Stimulated activated CD8-positive, alpha-beta memory T cell treated with anti-CD3 and anti-CD28 coated beads, Interleukin-4, amount 100 ng/mL, for 4 hours (primary cell): ENCODE results near the gene SGSH.
"Not testable (repeated sequence)": the region's sequence is repeated elsewhere in the genome, so short reads cannot be mapped to it uniquely, and the experiment has no call there.

Experiments used
- DNase-seq, 2 donors: peaks; one replicate each; pipeline ENCODE4 v3.0.0-alpha.2; 2020; ENCODE audit warnings: low read depth in 2 of 2, low spot score in 1 of 2

Gene SGSH

DNA sequence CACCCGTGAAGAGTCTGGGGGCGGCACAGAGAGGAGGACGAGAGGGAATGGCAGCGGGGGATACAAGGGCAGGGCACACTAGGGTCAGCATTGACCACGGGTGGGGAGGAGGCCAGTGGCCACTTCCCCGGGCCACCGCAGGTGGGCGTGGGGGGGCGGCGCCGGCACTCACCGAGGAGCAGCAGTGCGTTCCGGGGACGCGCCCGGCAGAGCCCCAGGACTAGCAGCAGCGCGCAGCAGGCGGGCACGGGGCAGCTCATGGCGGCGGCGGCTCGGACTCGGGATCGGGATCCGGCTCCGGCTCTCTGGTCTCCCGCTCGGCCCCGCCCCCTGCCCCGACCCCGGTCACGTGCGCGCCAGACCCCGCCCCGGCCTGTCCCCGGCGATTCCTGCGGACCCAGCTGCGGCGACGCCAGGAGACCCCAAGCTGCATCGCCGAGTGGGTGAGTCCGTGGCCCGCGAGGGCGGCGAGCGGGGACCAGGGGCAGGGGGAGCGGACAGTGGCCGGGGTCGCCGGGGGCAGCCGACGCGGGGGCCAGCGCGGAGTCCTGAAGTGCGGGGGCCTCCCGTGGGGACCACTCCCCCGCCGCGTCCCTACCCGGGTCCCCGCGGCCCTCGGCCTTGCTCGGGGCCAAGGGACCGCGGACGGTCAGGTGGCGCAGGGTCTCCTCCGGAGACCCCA lies at the start of gene SGSH, which contains the start of gene SLC26A11:
TSS of gene SGSH (minus strand) at position 280 of the 682 bp plus-strand sequence. CDS start at position 260, 20 bp downstream.
TSS of gene SLC26A11 (plus strand) at position 374 of the 682 bp plus-strand sequence. CDS start 1,134 bp downstream, outside the sequence.
- DNase-seq: peak; percentile 10 to 22

DNA sequence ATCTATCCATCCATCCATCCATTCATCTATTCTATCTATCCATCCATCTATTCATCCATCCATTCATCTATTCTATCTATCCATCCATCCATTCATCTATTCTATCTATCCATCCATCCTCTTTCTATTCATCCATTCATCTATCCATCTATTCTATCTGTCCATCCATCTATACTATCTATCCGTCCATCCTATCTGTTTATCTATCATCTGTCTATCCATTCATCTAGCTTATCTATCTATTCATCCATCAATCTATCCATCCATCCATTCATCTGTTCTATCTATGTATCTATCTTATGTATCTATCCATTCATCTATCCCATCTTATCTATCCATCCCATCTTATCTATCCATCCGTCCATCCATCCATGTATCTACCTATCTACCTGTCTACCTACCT lies 49.3 kb upstream of the SGSH start:
- DNase-seq: no peak

DNA sequence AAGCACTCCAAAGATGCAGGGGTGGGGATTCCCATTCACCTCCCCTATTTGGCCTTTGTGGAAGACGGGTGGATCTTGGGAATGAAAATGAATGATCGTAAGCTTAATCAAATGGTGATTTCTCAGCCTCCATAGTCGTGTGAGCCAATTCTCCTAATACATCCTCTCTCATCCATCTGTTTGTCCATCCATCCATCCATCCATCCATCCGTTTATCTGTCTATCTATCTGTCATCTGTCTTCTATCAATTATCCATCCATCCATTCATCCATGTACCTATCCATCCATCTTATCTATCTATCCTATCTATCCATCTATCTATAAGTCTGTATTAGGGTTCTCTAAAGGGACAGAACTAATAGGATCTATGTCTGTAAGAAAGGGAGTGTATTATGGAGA lies 48.3 kb upstream of the SGSH start:
- no peak for DNase-seq

DNA sequence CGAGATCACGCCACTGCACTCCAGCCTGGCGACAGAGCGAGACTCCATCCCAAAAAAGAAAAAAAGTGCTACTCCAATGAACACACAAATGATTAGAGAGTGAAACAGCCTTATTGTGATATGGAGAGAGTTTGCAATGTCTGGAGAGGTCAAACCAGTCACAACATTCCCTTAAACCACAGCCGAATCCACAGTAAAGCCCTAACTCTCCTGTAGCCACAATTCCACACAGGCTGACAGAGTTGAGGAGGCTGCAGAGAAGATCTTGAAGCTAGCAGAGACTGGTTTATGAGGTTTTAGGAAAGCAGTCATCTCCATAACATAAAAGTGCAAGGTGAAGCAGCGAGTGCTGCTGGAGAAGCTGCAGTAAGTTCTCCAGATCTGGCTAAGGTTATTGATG lies 47.3 kb upstream of the SGSH start:
- no peak for DNase-seq

DNA sequence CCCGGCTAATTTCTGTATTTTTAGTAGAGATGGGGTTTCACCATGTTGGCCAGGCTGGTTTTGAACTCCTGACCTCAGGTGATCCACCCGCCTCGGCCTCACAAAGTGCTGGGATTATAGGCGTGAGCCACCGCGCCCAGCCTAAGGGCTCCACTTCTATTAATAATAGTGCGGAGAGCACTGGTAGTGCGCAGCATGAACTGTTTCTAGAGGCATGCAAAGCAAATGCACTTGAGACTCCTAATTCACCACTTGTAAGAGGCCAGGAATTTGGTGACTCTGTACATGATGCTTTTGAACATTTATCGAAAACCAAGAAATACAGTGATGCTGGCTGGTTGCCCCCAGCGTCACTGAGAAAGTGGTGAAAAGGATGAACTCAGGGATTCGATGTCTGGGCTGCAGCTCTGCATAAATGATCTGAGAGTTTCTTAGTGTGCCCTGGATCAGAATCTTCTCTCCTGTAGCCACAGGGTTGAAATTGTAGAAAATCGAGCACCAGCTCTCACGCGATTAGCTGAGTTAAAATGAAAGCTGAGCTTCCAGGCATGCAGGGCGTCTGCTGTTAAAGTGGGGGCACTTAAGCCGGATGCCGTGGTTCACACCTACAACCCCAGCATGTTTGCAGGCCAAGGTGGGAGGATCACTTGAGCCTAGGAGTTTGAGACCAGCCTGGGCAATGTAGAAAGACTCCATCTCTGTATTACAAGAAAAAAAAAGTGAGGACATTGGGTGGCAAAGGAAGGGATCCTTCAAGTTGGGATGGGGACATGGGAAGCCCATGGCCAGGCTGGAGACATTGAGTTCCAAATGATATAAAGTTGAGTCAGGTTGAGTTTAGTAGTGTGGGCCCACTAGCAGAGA lies 45.3 kb upstream of the SGSH start:
- peak in 1 of 2 donors; percentile 66 for DNase-seq

DNA sequence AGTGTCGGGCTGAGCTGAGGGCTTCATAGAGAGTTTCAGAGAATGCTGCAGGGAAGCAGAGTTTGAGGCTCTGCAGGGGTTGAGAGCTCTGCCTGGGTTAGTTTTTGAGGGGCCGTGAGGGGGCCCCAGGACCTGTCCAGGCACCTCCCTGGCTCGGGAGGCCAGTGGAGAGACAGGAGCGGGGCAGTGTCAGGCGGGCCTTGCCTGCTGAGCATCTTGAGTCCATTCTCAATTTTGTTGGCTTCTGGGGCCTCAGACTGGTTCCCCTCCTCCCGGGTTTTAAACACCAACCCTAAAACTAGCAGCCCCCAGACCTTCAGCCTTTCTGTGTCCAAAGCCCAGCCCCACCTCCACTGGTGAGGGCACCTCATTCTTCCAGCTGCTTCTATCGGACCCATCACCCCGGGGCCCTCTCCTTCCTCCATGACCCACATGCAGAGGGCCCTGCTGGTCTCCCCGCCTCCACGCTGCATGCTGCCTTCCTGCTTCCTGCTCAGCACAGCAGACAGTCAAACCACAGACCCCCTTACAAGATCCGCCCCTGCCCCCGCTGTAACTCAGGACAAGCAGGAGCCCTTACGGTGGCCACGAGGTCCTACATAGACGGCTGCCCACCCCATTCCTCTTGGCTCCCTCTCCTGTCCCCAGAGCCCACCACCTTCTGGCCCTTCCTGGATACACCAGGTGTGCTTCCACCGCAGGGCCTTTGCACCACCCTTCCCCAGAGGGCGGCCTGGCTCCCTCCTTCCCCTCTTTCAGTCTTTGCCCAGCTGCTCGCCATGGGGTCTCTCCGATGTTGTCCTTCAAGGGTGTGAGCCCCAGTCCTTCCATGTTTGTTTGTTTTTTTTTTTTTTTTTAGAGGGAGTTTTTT lies 44.3 kb upstream of the SGSH start:
- DNase-seq: peak in 1 of 2 donors; percentile 52

DNA sequence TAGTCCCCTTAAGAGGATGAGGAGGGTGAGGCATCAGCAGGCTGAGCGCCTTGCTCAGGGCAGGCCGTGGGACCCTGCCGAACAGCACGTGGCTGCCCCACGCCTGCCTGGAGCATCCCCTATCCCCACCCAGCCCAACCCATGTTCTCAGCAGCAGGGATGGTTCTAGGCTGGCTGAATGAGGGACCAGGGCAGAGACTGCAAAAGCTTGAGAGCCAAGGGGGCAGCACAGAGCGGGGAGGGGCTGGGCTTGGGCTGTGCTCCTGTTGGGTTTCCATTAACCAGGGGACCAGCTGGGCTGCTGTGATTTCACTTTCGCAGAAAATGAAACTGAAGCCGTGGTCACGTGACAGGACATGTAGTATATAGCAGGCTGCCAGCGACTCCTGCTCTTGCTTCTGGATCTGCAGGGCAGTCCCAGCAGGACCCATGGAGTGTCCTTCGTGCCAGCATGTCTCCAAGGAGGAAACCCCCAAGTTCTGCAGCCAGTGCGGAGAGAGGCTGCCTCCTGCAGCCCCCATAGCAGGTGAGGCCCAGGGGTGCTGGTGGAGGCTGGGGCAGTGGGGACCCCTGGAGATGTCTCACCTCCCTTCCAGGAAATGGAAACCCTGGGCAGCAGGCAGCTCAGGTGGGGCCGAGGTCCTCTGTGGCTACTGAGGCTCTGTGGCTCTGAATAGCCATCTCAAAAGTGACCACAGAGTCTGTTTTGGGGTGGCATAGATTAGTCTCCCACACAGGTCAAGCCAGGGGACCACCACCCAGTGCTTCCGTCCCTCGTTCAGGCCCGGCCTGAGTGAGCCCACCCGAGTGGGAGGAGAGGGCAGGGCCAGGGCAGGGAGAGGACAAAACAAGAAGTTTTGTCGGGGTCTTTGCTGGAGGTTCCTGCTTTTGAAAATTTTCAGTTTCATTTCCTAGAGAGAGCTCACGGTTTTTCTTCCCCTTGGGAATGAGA lies 43.4 kb upstream of the SGSH start:
- DNase-seq: peak; percentile 76 to 79

DNA sequence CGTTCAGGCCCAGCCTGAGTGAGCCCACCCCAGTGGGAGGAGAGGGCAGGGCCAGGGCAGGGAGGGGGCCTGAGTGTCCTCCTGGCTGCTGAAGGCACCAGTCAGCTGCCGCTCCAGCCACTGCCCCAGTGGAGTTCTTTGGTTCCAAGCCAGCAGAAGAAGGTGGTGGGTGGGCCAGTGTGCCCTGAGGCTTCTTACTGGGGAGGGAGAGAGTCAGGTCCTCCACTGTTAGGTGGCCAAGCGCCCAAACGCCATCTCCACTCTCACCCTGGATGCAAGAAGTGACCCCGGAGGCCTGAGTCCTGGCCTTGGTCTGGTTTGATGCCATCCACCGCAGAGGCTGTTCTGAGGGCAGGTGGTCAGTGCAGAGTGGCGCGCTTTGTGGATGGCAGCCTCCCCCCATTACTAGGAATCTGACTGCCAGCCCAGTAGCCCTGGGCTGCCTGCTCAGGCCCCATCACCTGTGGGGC lies 42.7 kb upstream of the SGSH start:
- no peak for DNase-seq

DNA sequence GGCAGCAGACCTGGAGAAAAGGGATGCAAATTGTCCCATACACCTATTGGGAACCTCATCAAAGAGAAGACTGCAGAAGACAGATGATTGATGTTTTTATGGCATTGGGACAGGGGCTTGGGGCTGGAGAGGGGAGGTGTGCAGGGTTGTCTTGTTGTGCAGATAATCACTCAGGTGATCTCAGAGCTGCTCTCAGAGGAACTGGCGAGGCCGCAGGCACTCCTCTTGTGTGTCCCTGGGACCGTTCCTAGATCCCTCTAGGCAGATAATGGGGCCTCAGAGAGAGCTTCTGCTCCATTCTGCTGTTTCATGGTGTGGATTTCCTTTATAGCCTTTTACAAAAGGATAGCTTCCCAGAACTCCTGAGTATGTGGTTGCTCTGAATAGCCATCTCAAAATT lies 42.2 kb upstream of the SGSH start:
- DNase-seq: no peak

DNA sequence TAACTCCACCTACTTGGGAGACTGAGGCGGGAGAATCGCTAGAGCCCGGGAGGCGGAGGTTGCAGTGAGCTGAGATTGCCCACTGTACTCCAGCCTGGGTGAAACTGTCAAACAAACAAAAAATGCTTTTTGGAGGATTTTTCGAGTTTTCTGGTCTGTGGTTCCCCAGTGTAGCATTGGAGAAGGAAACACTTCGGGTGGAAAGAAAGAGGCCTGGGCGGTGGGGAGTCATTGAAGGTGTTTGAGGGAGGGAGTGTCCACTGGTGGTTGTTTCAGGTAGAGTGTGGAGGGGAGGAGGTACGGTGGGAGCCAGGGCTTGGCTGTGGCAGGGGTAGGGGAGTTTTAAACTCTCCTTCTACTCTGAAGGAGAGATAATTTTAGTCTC lies 41.8 kb upstream of the SGSH start:
- DNase-seq: no peak

DNA sequence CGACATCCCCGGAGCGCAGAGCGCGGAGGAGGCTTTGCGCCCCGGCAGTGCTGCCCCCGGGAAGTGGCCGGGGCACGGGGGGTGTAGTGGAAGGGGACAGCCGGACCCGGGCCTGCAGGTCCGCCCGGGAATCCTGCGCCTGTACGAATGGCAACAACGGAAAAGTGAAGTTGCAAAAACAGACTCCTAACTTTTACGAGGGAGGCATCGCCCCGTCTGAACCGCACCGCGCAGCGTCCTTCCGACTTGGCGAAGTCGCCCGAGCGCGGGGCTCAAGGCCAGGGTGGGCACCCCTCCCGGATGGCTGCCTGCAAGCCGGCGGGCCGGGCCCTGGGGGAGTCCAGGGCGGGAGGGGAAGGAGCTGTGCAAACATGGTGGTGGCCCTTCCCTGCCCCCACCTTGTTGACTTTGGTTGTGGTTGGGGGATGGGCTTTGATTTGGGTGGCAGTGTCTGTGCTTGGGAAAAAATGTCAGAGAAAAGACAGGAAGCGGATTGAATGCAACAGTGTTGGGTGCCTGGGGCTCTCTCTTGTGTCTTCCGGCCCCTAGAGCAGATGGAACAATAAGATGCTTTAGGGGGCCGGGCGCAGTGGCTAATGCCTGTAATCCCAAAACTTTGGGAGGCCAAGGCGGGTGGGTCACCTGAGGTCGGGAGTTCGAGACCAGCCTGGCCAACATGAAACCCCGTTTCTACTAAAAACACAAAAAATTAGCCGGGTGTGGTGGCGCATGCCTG lies 41.2 kb upstream of the SGSH start:
- peak in 1 of 2 donors; percentile 23 for DNase-seq

DNA sequence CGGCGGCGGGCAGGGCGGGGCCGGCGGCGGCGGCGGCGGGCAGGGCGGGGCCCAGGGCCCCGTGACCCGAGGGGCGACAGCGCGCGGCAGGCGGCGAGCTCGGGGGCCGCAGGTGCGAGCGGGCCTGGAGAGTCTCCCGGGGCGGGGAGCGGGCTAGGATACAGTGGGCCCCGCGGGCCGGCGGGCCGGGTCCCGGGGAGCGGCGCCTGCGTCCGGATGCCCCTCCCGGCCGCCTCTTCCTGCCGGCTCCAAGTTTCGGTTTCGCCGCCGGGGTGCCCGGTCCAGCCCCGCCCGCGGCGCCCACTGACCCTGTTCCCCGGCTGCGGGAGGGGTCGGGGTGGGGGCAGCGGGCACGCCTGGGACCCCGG lies 40.6 kb upstream of the SGSH start, which contains the start of gene RNF213:
TSS of gene RNF213 (plus strand) at position 62 of the 368 bp plus-strand sequence. CDS start 2,830 bp downstream, outside the sequence.
- DNase-seq: peak in 1 of 2 donors; percentile 19

DNA sequence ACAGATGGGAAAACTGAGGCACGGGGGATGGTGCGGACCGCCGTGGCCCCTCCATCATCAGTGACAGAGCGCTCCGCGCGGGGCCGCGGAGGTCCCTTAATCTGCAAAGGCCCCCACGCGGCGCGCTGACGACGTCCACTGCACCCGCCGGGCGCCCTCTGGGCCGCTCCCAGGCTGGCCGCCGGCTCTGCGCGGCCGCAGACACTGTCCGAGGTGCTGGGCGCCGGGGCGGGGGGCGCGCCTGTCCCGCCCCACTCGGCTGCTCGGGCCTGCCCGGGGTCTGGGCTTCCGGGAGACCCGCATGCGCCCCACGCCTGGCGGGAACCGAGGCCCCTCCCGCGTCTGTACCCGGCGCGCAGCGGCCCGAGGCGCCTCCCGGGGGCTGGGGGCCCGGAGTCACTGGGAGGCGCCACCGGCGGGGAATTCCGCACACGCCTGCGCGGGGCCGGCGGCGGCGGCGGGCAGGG lies 40.0 kb upstream of the SGSH start:
- peak in 1 of 2 donors; percentile 67 for DNase-seq

DNA sequence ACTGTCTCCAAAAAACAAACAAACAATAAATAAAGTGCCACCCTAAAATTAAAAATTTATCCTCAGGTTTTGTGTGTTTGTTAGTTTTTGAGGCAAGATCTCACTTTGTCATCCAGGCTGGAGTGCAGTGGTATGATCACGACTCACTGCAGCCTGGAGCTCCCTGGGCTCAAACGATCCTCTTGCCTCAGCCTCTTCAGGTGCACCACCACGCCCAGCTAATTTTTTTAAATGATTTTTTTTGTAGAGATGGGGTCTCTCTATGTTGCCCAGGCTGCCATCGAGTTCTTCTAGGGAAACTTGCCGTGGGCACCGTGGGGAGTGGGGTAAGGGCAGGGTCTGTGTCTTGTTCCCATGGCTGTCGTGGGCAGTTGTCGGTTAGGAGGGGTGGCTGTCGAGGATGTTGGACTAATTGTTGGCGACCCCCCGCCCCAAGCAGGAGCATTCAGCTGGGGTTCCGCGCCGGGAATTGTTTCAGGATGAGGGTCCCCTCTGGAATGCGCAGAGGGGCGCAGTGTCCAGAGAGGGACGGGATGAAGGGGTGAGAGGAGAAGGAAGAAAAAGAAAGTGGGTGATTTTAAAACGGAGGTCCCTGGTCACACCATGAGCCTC lies 39.4 kb upstream of the SGSH start:
- DNase-seq: no peak

DNA sequence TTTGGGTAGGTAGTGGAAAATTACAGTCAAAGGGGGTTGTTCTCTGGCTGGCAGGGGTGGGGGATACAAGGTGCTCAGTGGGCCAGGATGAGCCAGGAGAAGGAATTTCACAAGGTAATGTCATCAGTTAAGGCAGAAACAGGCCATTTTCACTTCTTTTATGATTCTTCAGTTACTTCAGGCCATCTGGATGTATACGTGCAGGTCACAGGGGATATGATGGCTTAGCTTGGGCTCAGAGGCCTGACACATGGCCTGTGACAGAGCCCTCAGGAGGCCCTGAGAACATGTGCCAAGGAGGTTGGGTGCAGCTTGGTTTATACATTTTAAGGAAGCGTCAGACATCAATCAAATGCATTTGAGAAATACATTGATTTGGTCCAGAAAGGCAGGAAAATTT lies 38.2 kb upstream of the SGSH start:
- DNase-seq: not testable (repeated sequence)

DNA sequence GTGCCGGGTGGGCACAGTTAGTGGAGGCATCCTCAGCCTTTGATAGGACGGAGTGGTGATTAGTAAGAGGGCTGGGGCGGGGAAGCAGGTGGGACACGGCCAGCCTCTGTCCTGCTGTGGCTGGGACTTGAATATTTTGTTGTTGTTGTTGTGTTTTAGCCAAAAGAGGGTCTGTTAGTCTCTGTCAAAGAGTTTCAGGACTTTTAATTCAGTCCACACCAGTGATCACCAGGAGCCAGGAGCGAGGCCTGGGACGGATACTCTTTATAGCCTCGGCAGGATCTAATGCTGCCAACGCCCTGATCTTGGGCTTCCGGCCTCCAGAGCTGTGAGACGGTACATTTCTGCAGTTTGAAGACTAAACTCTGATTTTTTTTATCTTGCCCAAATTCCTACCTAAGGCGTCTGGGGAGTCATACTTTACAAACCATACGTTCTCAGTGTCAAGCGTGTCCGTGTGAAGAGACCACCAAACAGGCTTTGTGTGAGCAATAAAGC lies 37.6 kb upstream of the SGSH start:
- DNase-seq: no peak

DNA sequence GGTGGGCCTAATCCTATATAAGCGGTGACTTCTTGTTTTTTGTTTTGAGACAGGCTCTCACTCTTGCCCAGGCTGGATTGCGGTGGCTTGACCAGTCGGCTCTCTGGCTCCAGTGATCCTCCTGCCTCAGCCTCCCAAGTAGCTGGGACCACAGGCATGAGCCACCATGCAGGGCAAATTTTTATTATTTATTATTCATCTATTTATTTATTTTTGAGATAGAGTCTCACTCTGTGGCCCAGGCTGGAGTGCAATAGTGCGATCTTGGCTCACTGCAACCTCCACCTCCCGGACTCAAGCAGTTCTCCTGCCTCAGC lies 35.9 kb upstream of the SGSH start:
- no peak for DNase-seq

DNA sequence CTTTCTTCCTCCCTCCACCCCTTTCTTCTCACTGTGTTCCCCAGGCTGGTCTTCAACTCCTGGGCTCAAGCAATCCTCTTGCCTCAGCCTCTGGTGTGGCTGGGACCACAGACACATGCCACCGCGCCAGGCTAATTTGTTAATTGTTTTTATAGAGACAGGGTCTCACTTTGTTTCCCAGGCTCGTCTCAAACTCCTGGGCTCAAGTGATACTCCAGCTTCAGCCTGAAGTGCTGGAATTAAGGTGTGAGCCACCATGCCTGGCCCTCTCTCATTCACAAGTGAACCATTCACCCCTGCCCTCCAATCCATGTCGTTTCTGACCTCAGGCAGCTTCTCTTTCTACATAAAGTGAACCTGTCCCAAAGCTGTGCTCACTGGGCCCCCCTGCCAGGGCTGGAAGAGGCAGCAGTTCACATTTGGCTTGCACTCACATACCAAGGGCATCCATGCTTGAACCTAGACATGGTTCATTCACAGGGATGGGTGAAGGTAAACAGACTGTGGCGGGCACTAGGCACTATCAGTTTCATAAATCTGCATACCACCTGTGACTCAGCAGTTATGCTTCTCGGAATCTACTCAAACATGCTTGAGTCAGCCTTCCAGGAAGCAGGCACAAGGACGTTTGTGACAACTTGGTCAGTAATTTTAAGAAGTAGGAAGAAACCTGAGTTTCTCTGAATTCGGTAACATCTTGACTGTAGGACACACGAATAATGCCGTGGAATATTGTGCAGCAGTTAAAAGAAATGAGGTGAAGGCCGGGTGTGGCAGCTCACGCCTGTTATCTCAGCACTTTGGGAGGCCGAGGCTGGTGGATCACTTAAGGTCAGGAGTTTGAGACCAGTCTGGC lies 34.5 kb upstream of the SGSH start:
- peak in 1 of 2 donors; percentile 31 for DNase-seq
